DOHH2 (cell line): Measurements from ENCODE around the gene PDE6B.

Experiments
- H3F3A ChIP-seq: fragments of 200-600 bp; sonication (generic), shearing (Covaris generic); 2 replicates; pipeline ENCODE4 v1.6.0; 2016; ENCODE audit warnings: antibody characterized with exemption, mild to moderate bottlenecking; ENCODE audit not compliant: control insufficient read depth, insufficient read depth
- H3K27ac ChIP-seq: fragments of 200-600 bp; sonication (generic); 2 replicates; pipeline ENCODE4 v1.5.1; 2014; ENCODE audit warnings: low read depth, mild to moderate bottlenecking, low read length, moderate library complexity
- H3K27me3 ChIP-seq: fragments of 200-600 bp; sonication (generic); 2 replicates; pipeline ENCODE4 v1.6.1; 2014; ENCODE audit warnings: mild to moderate bottlenecking, low read length, mixed read lengths; ENCODE audit not compliant: control insufficient read depth
- H3K36me3 ChIP-seq: fragments of 200-600 bp; sonication (generic); 2 replicates; pipeline ENCODE4 v1.6.1; 2014; ENCODE audit warnings: mild to moderate bottlenecking, low read length, moderate library complexity, mixed read lengths; ENCODE audit not compliant: control insufficient read depth
- H3K4me1 ChIP-seq: fragments of 200-600 bp; sonication (generic); 2 replicates; pipeline ENCODE4 v1.6.1; 2014; ENCODE audit warnings: mild to moderate bottlenecking, low read length, mixed read lengths; ENCODE audit not compliant: control insufficient read depth
- H3K4me2 ChIP-seq: fragments of 200-600 bp; sonication (generic); 2 replicates; pipeline ENCODE4 v1.6.0; 2014; ENCODE audit warnings: mild to moderate bottlenecking, low read length, moderate library complexity
- H3K4me3 ChIP-seq: fragments of 200-600 bp; sonication (generic); 2 replicates; pipeline ENCODE4 v1.5.1; 2014; ENCODE audit warnings: mild to moderate bottlenecking, low read length, mixed read lengths
- H3K79me2 ChIP-seq: fragments of 200-600 bp; sonication (generic); 2 replicates; pipeline ENCODE4 v1.6.1; 2014; ENCODE audit warnings: mild to moderate bottlenecking, low read length, mixed read lengths; ENCODE audit not compliant: control insufficient read depth
- H3K9me2 ChIP-seq: fragments of 200-600 bp; sonication (generic); replicated peaks from 2 replicates; pipeline ENCODE4 v1.6.1; 2014; ENCODE audit warnings: mild to moderate bottlenecking, low read length, mixed read lengths; ENCODE audit not compliant: control insufficient read depth
- H3K9me3 ChIP-seq: fragments of 200-600 bp; sonication (generic); 2 replicates; pipeline ENCODE4 v1.6.1; 2014; ENCODE audit warnings: antibody characterized with exemption, low read length, mixed read lengths; ENCODE audit not compliant: control insufficient read depth, insufficient read depth
- H4K20me1 ChIP-seq: fragments of 200-600 bp; sonication (generic); 2 replicates; pipeline ENCODE4 v1.6.0; 2014; ENCODE audit warnings: low read depth, mild to moderate bottlenecking, antibody characterized with exemption, low read length, moderate library complexity; ENCODE audit not compliant: control insufficient read depth, insufficient read depth
- CTCF ChIP-seq: fragments of 200-600 bp; sonication (generic); IDR thresholded peaks from one replicate; pipeline ENCODE4 v1.5.1; 2014; ENCODE audit warnings: antibody characterized with exemption, mild to moderate bottlenecking, low read depth, low read length; ENCODE audit not compliant: poor library complexity, severe bottlenecking
- EZH2phosphoT487 ChIP-seq: fragments of 200-600 bp; sonication (generic); IDR thresholded peaks from 2 replicates; pipeline ENCODE4 v1.6.1; 2017; ENCODE audit warnings: borderline replicate concordance, mild to moderate bottlenecking, antibody characterized with exemption, low read length, moderate library complexity, mixed read lengths

Gene PDE6B

GRCh38 chr4:710916-711315, 85.5 kb downstream of the PDE6B start:
- H3K4me1 ChIP-seq, result peaks cover 11% of the 10 kb centered on the region
- no peak overlapping the region for H3K4me2 ChIP-seq
- peaks cover 10% of the 10 kb centered on the region; the same call in 1 of the 2 replicates for H4K20me1 ChIP-seq
- no peak overlapping the region for H3K27ac ChIP-seq
- TF ChIP-seq CTCF (no peak), EZH2phosphoT487 (no peak)
- peaks cover 39% of the 10 kb centered on the region for H3K36me3 ChIP-seq
- no peaks in the 10 kb centered on the region for H3K9me3 ChIP-seq
- peaks cover 94% of the 10 kb centered on the region for H3K79me2 ChIP-seq
- no peaks in the 10 kb centered on the region for H3K27me3 ChIP-seq
- no peaks in the 10 kb centered on the region for H3K9me2 ChIP-seq
- H3K4me3 ChIP-seq, result no peak overlapping the region
- peaks cover 3% of the 10 kb centered on the region; the same call in 1 of the 2 replicates for H3F3A ChIP-seq

DNA sequence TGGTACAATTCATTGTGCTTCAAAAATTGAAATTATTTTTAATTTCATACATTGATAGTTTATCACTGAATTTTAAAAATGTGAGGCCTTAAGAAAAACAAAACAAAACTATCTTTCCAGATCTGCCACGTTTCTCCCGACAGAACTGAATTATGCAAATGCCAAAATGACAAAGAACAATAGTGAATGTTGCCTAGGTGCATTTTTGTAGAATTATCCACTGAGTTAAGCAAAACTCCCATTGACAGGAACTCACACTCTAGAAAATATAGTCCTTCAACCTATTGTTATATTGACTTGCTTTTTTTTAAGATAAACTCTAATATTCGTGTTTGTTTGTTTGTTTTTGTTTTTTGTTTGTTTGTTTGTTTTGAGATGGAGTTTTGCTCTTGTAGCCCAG, 86.7 kb downstream of the PDE6B start:
- H3K9me2 ChIP-seq, result no peaks in the 10 kb centered on the region

GRCh38 chr4:712916-713632, 87.7 kb downstream of the PDE6B start:
- peaks cover 3% of the 10 kb centered on the region; the same call in 1 of the 2 replicates for H3F3A ChIP-seq
- 0 out of 2 replicates have a peak, but pooled peaks cover 3% of the 10 kb centered on the region for H3K4me1 ChIP-seq
- no peaks in the 10 kb centered on the region for H3K9me2 ChIP-seq
- H3K9me3 ChIP-seq, result no peaks in the 10 kb centered on the region
- H3K4me2 ChIP-seq, result no peak overlapping the region
- H3K36me3 ChIP-seq, result peaks cover 36% of the 10 kb centered on the region
- TF ChIP-seq CTCF (no peak), EZH2phosphoT487 (no peak)
- H4K20me1 ChIP-seq, result peaks cover 10% of the 10 kb centered on the region; the same call in 1 of the 2 replicates
- no peak overlapping the region for H3K27ac ChIP-seq
- H3K27me3 ChIP-seq, result no peaks in the 10 kb centered on the region
- no peak overlapping the region for H3K4me3 ChIP-seq
- H3K79me2 ChIP-seq, result peaks cover 85% of the 10 kb centered on the region

More for the DNA sequence above, 86.7 kb downstream of the PDE6B start:
- H3K9me3 ChIP-seq, result no peaks in the 10 kb centered on the region
- H3K4me3 ChIP-seq, result no peak overlapping the region
- H3K4me2 ChIP-seq, result no peak overlapping the region
- peaks cover 36% of the 10 kb centered on the region for H3K36me3 ChIP-seq
- no peak overlapping the region for H3K27ac ChIP-seq
- H3K4me1 ChIP-seq, result peaks cover 6% of the 10 kb centered on the region
- peaks cover 85% of the 10 kb centered on the region for H3K79me2 ChIP-seq
- H3F3A ChIP-seq, result peaks cover 3% of the 10 kb centered on the region; the same call in 1 of the 2 replicates
- H4K20me1 ChIP-seq, result peaks cover 10% of the 10 kb centered on the region; the same call in 1 of the 2 replicates
- TF ChIP-seq CTCF, result no peak
- no peak for TF ChIP-seq EZH2phosphoT487
- no peaks in the 10 kb centered on the region for H3K27me3 ChIP-seq
